GM18907 (cell line): ENCODE results near the gene DNAI2.
"Not testable (repeated sequence)": the region's sequence is repeated elsewhere in the genome, so short reads cannot be mapped to it uniquely, and the experiment has no call there.

ENCODE experiments used
- ATAC-seq: cut with Tn5 transposase; IDR thresholded peaks from one replicate; pipeline ENCODE4 v1.9.1; 2021; ENCODE audit warnings: mild to moderate bottlenecking, moderate library complexity; ENCODE audit not compliant: unreplicated experiment

The DNAI2 gene

GRCh38 chr17:74244548-74244947 lies 29.5 kb upstream of the DNAI2 start:
- no peak for ATAC-seq

GRCh38 chr17:74245145-74245831 lies 28.7 kb upstream of the DNAI2 start:
- ATAC-seq, result no peak

GRCh38 chr17:74245871-74246270 lies 28.2 kb upstream of the DNAI2 start:
- ATAC-seq, result no peak

GRCh38 chr17:74249590-74250270 lies 24.3 kb upstream of the DNAI2 start:
- no peak for ATAC-seq

- ATAC-seq, result no peak
Measured at GRCh38 chr17:74250324-74250995, 23.6 kb upstream of the DNAI2 start.

GRCh38 chr17:74251051-74251450 lies 23.0 kb upstream of the DNAI2 start:
- ATAC-seq, result no peak

GRCh38 chr17:74251569-74251968 lies 22.5 kb upstream of the DNAI2 start:
- no peak for ATAC-seq

GRCh38 chr17:74252211-74252610 lies 21.8 kb upstream of the DNAI2 start:
- ATAC-seq, result no peak

GRCh38 chr17:74253036-74253435 lies 21.0 kb upstream of the DNAI2 start:
- no peak for ATAC-seq

- no peak for ATAC-seq
Measured at GRCh38 chr17:74257311-74257710, 16.7 kb upstream of the DNAI2 start.

- no peak for ATAC-seq
Measured at GRCh38 chr17:74259667-74260524, 14.1 kb upstream of the DNAI2 start.

GRCh38 chr17:74260525-74260850 lies 13.5 kb upstream of the DNAI2 start:
- ATAC-seq, result no peak

GRCh38 chr17:74262601-74263000 lies 11.4 kb upstream of the DNAI2 start:
- no peak for ATAC-seq

GRCh38 chr17:74267054-74267453 lies 7.0 kb upstream of the DNAI2 start:
- ATAC-seq, result not testable (repeated sequence)

GRCh38 chr17:74267579-74267978 lies 6.5 kb upstream of the DNAI2 start:
- ATAC-seq, result no peak

GRCh38 chr17:74267987-74268499 lies 6.0 kb upstream of the DNAI2 start:
- ATAC-seq, result no peak

- no peak for ATAC-seq
Measured at GRCh38 chr17:74268558-74268957, 5.5 kb upstream of the DNAI2 start.

GRCh38 chr17:74270333-74270732 lies 3.7 kb upstream of the DNAI2 start:
- no peak for ATAC-seq

GRCh38 chr17:74271281-74271680 lies 2.8 kb upstream of the DNAI2 start:
- ATAC-seq, result no peak

GRCh38 chr17:74271901-74272561 lies 2.0 kb upstream of the DNAI2 start:
- ATAC-seq, result no peak
